Right lobe of liver (tissue), 4 donors: ENCODE measurements around the gene ARHGAP15.

Source experiments
- POLR2A ChIP-seq: fragments of 450-650 bp; IDR thresholded peaks from one replicate; pipeline ENCODE4 v1.6.1; 2017; ENCODE audit warnings: antibody characterized with exemption, mild to moderate bottlenecking
- TF ChIP-seq, protein P1 (sequence below), 4 donors: fragments of 200-600 bp in 3 of 4; fragments of 450-650 bp in 1 of 4; IDR thresholded peaks; one replicate each; pipeline versions ENCODE4 v1.5.1 to v1.8.0; 2016 to 2022; ENCODE audit warnings: antibody characterized with exemption in 4 of 4, mild to moderate bottlenecking in 2 of 4
- donor health status: DM: no; HTN: no; CAD: no.
- donor health status: DM: no; HTN: no; CAD: no.
- donor health status: DM: no; HTN: yes; CAD: no.

DNA sequence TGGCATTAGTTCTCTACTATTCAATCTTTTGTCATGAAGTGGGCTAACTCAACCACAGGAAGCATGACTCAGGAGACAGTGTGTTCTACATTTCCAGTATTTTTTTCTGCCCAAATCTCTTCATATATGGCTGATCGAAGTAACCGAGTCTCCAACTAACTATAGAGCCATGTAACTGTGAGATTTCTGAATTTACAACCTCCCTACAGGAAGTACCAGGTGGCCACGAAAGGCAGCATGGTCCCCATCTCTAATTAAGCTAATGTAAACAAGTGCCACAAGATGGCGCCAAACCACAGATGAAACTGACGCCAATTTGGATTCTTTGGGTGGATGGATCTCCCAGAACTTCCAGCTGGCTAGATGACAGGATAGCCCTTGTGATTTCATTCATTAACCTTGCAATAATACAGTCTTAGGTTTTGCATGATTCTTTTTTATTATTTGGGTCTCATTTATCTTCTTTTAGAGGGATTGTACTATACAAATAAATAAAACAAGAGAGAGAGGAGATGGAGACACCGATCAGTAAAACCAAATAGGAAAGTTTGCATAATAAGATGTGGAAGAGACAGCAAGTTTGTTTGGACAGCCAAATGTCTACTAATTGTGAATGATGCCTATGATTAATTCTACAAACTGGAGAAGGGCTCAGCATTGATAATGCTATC lies 18.3 kb upstream of the ARHGAP15 start:
- TF ChIP-seq, protein P1, sequence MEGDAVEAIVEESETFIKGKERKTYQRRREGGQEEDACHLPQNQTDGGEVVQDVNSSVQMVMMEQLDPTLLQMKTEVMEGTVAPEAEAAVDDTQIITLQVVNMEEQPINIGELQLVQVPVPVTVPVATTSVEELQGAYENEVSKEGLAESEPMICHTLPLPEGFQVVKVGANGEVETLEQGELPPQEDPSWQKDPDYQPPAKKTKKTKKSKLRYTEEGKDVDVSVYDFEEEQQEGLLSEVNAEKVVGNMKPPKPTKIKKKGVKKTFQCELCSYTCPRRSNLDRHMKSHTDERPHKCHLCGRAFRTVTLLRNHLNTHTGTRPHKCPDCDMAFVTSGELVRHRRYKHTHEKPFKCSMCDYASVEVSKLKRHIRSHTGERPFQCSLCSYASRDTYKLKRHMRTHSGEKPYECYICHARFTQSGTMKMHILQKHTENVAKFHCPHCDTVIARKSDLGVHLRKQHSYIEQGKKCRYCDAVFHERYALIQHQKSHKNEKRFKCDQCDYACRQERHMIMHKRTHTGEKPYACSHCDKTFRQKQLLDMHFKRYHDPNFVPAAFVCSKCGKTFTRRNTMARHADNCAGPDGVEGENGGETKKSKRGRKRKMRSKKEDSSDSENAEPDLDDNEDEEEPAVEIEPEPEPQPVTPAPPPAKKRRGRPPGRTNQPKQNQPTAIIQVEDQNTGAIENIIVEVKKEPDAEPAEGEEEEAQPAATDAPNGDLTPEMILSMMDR (IDR thresholded peaks at IDR 0.05), result peak; percentile 53 to 78 (median 72)
- no peak for TF ChIP-seq POLR2A
